ENCODE measurements around the gene CCDC142. TPM values are rescaled to one million over a fixed set of nuclear protein-coding genes. Genes with fewer than 3 reads are reported as not detected.

The CCDC142 gene, protein sequence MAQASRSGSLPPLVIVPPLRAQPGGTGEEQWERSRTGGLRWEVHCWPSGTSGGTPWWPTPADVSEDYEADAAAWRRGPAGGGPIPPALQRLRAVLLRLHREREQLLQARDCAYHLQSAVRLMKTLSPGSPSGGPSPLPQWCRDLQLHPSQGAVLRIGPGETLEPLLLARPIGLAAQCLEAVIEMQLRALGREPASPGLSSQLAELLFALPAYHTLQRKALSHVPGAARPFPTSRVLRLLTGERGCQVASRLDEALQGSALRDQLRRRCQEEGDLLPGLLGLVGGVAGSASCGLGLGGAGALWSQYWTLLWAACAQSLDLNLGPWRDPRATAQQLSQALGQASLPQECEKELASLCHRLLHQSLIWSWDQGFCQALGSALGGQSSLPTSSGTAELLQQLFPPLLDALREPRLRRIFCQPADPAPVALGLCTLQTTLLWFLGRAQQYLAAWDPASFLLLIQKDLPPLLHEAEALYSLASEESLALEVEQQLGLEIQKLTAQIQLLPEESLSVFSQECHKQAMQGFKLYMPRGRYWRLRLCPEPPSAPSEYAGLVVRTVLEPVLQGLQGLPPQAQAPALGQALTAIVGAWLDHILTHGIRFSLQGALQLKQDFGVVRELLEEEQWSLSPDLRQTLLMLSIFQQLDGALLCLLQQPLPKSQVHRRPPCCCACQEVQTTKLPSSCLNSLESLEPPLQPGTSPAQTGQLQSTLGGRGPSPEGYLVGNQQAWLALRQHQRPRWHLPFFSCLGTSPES
- total RNA-seq (2021) (10.0 to 14.0 TPM (median 10.4 TPM) in 3 replicates), Bru-seq, nascent RNA (percentile 68 among the genes with signal in this experiment)
- long read RNA-seq, experiment 1, partial matches to known transcripts: 4 of 23 reads
- long read RNA-seq, experiment 1, other reads (novel, unspliced or antisense): 18 of 23 reads
- long read RNA-seq, experiment 2, partial matches to known transcripts: 0 of 3 reads
- long read RNA-seq, experiment 2, other reads (novel, unspliced or antisense): 3 of 3 reads
- long read RNA-seq, experiment 3, partial matches to known transcripts: 0 of 3 reads
- long read RNA-seq, experiment 3, other reads (novel, unspliced or antisense): 2 of 3 reads

DNA sequence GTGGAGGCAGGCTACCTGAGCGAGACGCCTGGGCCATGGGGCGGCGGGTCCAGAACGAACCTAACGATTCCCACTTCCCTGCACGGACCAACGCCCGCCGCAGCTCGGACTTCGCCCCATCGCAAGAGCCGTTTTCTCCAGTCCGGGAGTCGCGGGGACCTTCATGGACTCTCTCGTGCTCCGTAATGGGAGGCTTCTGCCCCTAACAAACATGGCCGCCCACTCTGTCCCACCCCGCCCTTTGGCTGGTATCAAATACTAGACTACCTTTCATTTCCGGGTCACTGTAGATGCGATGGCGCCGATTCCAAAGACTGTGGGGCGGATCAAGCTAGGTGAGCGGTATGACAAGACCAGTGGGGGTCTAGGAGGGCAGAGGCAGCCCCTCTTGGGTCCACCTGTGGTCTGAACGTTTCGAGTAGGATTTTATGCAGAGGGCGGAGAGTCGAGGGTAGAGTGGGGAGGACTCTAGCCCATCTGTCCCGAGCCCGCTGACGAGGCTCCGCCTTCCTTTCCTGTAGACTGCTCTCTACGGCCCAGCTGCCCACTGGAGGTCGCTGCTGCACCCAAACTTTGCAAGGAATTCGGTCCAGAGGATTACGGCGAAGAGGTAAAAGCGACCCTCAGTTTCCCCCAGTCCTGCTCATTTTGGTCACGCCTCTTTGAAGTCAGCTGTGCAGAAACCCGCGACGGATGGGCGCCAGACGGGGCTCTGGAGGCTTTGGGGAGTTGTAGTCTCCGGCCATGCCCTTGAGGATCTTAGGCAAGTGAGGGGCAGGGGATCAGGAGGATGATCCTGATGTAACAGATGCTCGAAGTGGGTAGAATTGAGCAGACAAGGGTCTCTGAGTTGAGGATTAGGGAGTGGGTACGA, at the start of gene CCDC142, which contains the start of gene TTC31:
Gene CCDC142 (minus strand): TSS at position 198 of the 874 bp plus-strand sequence. CDS start 161 bp downstream, at position 37.
Gene TTC31 (plus strand): TSS at position 281 of the 874 bp plus-strand sequence. CDS start 15 bp downstream, at position 296.
- peak within 1 kb of the TSS; percentile 100 for H3K27ac Mint-ChIP-seq
- H3K4me3 Mint-ChIP-seq: peak within 1 kb of the TSS; percentile 100
- ATAC-seq (peak; percentile 91), DNase-seq (ENCODE audit: low spot score) (peak; percentile 96)
- no peaks in the 10 kb centered on the region for H3K27me3 Mint-ChIP-seq (ENCODE audit: low read depth)
- peaks cover 10% of the 10 kb centered on the region for H3K4me1 Mint-ChIP-seq
- H3K9me3 Mint-ChIP-seq: no peaks in the 10 kb centered on the region
- peaks cover 22% of the 10 kb centered on the region for H3K36me3 Mint-ChIP-seq
- ChIA-PET POLR2A (interaction anchor here (0.6 to 2.2 kb wide), 9 partner anchors 11 to 162 kb away, joined by 3 to 13 read pairs (median 4); partner anchors contain the start of genes C2orf81, DQX1, LBX2 and MRPL53), CTCF (interaction anchor here (0.8 to 4.6 kb wide), 26 partner anchors 10 to 192 kb away, joined by 3 to 43 read pairs (median 6); partner anchors contain the start of genes AUP1, DQX1, HTRA2 and INO80B)
- TF ChIP-seq, protein P1, sequence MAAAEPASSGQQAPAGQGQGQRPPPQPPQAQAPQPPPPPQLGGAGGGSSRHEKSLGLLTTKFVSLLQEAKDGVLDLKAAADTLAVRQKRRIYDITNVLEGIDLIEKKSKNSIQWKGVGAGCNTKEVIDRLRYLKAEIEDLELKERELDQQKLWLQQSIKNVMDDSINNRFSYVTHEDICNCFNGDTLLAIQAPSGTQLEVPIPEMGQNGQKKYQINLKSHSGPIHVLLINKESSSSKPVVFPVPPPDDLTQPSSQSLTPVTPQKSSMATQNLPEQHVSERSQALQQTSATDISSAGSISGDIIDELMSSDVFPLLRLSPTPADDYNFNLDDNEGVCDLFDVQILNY (CRISPR knock-in tag; IDR thresholded peaks at IDR 0.05): peak; percentile 32
- TF ChIP-seq MXD4 (CRISPR knock-in tag; IDR thresholded peaks at IDR 0.05; ENCODE audit: borderline replicate concordance): no peak
- peak; percentile 79 for TF ChIP-seq GABPB1 (CRISPR knock-in tag; IDR thresholded peaks at IDR 0.05)
- peak; percentile 33; the same call in 1 of the 2 replicates for TF ChIP-seq TEAD4 (CRISPR knock-in tag; IDR thresholded peaks at IDR 0.05)
- TF ChIP-seq ZNF138 (CRISPR knock-in tag; conservative IDR thresholded peaks at IDR 0.05): no peak
- no peak for TF ChIP-seq SOX15 (CRISPR knock-in tag; IDR thresholded peaks at IDR 0.05)
- TF ChIP-seq, protein P2, sequence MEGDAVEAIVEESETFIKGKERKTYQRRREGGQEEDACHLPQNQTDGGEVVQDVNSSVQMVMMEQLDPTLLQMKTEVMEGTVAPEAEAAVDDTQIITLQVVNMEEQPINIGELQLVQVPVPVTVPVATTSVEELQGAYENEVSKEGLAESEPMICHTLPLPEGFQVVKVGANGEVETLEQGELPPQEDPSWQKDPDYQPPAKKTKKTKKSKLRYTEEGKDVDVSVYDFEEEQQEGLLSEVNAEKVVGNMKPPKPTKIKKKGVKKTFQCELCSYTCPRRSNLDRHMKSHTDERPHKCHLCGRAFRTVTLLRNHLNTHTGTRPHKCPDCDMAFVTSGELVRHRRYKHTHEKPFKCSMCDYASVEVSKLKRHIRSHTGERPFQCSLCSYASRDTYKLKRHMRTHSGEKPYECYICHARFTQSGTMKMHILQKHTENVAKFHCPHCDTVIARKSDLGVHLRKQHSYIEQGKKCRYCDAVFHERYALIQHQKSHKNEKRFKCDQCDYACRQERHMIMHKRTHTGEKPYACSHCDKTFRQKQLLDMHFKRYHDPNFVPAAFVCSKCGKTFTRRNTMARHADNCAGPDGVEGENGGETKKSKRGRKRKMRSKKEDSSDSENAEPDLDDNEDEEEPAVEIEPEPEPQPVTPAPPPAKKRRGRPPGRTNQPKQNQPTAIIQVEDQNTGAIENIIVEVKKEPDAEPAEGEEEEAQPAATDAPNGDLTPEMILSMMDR (IDR thresholded peaks at IDR 0.05): peak; percentile 68
- TF ChIP-seq SMAD3 (CRISPR knock-in tag; IDR thresholded peaks at IDR 0.05; ENCODE audit: borderline replicate concordance): peak; percentile 13; the same call in 1 of the 2 replicates
- TF ChIP-seq EMX1 (CRISPR knock-in tag; IDR thresholded peaks at IDR 0.05): no peak
- TF ChIP-seq NFE2L1 (CRISPR knock-in tag; IDR thresholded peaks at IDR 0.05): 0 out of 2 replicates have a peak, but pooled peaks have one; percentile 61
- peak; percentile 94 for TF ChIP-seq NR2C2 (CRISPR knock-in tag; IDR thresholded peaks at IDR 0.05)
- TF ChIP-seq, protein P3, sequence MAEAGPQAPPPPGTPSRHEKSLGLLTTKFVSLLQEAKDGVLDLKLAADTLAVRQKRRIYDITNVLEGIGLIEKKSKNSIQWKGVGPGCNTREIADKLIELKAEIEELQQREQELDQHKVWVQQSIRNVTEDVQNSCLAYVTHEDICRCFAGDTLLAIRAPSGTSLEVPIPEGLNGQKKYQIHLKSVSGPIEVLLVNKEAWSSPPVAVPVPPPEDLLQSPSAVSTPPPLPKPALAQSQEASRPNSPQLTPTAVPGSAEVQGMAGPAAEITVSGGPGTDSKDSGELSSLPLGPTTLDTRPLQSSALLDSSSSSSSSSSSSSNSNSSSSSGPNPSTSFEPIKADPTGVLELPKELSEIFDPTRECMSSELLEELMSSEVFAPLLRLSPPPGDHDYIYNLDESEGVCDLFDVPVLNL (CRISPR knock-in tag; IDR thresholded peaks at IDR 0.05; ENCODE audit: borderline replicate concordance, low read depth): no peak; the same call in 1 of the 2 replicates
- TF ChIP-seq, protein P4, sequence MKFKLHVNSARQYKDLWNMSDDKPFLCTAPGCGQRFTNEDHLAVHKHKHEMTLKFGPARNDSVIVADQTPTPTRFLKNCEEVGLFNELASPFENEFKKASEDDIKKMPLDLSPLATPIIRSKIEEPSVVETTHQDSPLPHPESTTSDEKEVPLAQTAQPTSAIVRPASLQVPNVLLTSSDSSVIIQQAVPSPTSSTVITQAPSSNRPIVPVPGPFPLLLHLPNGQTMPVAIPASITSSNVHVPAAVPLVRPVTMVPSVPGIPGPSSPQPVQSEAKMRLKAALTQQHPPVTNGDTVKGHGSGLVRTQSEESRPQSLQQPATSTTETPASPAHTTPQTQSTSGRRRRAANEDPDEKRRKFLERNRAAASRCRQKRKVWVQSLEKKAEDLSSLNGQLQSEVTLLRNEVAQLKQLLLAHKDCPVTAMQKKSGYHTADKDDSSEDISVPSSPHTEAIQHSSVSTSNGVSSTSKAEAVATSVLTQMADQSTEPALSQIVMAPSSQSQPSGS (CRISPR knock-in tag; IDR thresholded peaks at IDR 0.05; ENCODE audit: borderline replicate concordance, low read depth): no peak
- TF ChIP-seq, protein P5, sequence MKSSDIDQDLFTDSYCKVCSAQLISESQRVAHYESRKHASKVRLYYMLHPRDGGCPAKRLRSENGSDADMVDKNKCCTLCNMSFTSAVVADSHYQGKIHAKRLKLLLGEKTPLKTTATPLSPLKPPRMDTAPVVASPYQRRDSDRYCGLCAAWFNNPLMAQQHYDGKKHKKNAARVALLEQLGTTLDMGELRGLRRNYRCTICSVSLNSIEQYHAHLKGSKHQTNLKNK (CRISPR knock-in tag; IDR thresholded peaks at IDR 0.05): no peak
- no peak for TF ChIP-seq ZNF423 (CRISPR knock-in tag; IDR thresholded peaks at IDR 0.05)
- no peak; the same call in 1 of the 2 replicates for TF ChIP-seq JUN (CRISPR knock-in tag; IDR thresholded peaks at IDR 0.05)
- TF ChIP-seq, protein P6, sequence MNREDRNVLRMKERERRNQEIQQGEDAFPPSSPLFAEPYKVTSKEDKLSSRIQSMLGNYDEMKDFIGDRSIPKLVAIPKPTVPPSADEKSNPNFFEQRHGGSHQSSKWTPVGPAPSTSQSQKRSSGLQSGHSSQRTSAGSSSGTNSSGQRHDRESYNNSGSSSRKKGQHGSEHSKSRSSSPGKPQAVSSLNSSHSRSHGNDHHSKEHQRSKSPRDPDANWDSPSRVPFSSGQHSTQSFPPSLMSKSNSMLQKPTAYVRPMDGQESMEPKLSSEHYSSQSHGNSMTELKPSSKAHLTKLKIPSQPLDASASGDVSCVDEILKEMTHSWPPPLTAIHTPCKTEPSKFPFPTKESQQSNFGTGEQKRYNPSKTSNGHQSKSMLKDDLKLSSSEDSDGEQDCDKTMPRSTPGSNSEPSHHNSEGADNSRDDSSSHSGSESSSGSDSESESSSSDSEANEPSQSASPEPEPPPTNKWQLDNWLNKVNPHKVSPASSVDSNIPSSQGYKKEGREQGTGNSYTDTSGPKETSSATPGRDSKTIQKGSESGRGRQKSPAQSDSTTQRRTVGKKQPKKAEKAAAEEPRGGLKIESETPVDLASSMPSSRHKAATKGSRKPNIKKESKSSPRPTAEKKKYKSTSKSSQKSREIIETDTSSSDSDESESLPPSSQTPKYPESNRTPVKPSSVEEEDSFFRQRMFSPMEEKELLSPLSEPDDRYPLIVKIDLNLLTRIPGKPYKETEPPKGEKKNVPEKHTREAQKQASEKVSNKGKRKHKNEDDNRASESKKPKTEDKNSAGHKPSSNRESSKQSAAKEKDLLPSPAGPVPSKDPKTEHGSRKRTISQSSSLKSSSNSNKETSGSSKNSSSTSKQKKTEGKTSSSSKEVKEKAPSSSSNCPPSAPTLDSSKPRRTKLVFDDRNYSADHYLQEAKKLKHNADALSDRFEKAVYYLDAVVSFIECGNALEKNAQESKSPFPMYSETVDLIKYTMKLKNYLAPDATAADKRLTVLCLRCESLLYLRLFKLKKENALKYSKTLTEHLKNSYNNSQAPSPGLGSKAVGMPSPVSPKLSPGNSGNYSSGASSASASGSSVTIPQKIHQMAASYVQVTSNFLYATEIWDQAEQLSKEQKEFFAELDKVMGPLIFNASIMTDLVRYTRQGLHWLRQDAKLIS (CRISPR knock-in tag; IDR thresholded peaks at IDR 0.05; ENCODE audit: borderline replicate concordance): no peak
- no peak for TF ChIP-seq HMGA2 (CRISPR knock-in tag; IDR thresholded peaks at IDR 0.05)
- no peak for TF ChIP-seq NR1H2 (CRISPR knock-in tag; IDR thresholded peaks at IDR 0.05)
- no peak for TF ChIP-seq ZNF263 (CRISPR knock-in tag; IDR thresholded peaks at IDR 0.05; ENCODE audit: low read depth)
- TF ChIP-seq SP1 (CRISPR knock-in tag; conservative IDR thresholded peaks at IDR 0.05): peak; percentile 85
- no peak for TF ChIP-seq ATF1 (CRISPR knock-in tag; IDR thresholded peaks at IDR 0.05)
- TF ChIP-seq, protein P7, sequence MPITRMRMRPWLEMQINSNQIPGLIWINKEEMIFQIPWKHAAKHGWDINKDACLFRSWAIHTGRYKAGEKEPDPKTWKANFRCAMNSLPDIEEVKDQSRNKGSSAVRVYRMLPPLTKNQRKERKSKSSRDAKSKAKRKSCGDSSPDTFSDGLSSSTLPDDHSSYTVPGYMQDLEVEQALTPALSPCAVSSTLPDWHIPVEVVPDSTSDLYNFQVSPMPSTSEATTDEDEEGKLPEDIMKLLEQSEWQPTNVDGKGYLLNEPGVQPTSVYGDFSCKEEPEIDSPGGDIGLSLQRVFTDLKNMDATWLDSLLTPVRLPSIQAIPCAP (CRISPR knock-in tag; IDR thresholded peaks at IDR 0.05): no peak
